Activated CD4-positive, alpha-beta T cell treated with anti-CD3 and anti-CD28 coated beads, Interleukin-2, amount 50 U/mL, for 24 hours (primary cell): Measurements from ENCODE around the gene RTTN.

ENCODE experiments used
- DNase-seq, 2 donors: peaks; one replicate each; pipeline ENCODE4 v3.0.0-alpha.2; 2020; ENCODE audit warnings: low read depth in 1 of 2, low spot score in 1 of 2

The RTTN gene

DNA sequence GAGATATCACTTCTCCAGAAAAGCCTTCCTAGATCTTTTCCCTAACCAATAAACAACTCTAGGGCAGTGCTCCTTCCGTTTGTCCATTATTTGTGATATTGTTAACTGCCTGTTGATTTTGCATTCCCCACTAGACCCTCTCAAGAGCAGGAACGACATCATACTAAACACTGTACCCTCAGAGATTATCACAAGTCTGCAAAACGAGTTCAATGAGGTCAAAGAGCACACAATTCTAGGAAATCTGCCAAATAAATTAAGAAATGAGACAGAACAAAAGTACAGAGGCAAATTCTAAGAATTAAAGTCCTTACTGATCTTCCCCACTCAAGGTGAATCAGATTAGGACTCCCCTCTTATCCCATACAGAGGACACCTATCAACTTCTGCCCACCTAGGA lies 7.6 kb downstream of the RTTN start:
- no peak for DNase-seq

DNA sequence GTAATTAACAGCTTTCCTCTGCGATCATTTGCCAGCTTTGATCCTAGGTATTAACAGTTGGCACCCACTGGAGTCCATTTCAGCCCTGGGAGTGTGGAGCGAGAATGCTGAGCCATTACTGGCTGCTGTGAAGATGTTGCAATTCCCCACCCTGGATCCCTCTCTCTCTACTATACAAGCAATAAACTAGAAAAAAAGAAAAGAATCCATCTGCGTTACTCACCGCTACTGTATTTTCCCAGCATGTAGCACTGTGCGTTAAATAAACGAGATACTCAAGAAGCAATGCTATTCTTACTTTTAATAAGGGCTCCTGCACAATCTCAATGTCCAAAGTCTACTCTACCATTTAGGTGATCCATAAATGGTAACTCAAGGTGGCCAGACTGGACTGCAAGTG lies 8.5 kb downstream of the RTTN start:
- DNase-seq: no peak

DNA sequence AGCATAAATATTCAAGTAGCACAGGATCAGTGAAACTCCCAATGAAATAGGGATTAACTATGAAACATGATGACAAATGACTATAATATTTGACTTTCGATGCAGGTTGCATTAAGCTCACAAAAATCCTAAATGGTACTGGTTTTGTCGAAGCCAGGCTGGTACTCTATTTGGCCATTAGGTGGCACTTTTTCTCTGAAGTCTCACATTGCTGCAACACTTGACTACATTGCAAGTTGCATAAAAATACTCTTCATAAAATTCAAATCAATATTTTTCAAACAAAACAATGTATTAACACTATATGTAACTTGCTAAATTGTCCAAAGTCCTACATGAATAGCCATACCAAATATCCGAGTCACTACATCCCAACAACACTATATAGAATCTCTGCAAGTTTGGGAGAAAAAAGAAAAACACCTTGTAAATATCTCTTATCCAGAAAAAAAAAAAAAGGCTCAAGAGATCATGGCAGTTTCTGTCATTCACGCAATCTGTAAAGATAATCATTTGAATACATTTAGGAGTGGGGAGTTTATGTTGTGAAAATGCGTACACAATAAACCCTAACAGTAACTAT lies 9.5 kb downstream of the RTTN start:
- no peak for DNase-seq

DNA sequence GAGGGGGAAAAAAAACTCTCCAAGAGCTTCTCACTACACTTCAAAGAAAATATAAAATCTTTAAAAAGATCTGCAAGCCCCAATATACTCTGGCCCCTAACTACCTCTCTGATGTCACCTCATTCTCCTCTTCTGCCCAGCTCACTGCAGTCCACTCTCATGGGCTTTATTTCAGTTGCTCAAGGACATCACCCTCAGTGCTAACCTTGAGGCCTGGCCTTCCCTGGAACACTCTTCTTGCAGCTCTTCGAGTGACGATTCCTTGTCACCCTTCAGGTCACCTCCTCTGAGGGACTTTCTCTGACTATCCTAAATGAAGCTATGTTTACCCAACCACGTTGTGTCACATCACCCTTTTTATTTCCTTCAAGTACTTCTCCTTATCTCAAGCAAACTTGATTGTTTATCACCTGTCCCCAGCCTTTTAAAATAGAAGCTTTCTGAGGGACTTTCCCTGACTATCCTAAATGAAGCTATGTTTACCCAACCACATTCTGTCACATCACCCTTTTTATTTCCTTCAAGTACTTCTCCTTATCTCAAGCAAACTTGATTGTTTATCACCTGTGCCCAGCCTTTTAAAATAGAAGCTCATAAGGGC lies 10.4 kb downstream of the RTTN start:
- DNase-seq: no peak

DNA sequence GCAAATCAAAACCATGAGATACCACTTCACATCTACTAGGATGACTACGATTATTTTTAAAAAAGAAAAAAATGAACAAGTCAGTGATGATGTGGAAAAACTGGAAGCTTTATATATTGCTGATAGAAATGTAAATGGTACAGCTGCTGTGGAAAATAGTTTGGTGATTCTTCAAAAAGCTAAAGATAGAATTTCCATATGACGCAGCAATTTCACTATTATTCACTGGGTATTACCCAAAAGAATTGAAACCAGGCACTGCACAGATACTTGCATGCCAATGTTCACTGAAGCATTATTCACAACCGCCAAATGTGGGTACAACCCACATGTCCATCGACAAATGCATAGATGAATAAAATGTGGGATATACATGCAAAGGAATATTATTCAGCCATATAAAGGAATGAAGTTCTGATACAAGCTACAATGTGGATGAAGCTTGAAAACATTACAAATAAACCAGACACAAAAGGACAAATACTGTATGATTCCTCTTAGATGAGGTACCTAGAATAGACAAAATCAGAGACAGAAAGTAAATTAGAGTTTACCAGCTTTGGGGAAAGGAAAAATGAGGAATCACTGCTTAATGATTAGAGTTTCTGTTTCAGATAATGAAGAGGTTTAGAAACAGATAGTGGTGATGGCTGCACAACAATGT lies 11.1 kb downstream of the RTTN start:
- peak in 1 of 2 donors; percentile 3 for DNase-seq

DNA sequence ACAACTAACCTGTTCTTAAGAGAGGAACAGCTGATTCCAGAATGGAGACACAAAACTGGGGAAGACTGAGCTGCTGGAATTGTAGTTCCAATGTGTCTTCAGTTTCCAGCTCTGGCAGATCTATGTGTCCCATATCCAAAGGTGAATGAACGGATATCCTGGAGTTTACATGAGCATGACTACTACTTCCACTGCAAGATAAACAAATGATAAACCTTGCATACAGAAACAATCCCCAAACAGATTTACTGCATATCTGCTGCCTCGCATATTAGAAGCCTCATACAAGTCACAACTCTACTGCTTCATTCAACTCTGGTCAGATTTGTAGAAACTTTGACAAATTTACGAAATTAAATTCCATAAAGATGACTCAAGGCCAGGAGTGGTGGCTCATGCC lies 15.0 kb downstream of the RTTN start:
- no peak for DNase-seq

DNA sequence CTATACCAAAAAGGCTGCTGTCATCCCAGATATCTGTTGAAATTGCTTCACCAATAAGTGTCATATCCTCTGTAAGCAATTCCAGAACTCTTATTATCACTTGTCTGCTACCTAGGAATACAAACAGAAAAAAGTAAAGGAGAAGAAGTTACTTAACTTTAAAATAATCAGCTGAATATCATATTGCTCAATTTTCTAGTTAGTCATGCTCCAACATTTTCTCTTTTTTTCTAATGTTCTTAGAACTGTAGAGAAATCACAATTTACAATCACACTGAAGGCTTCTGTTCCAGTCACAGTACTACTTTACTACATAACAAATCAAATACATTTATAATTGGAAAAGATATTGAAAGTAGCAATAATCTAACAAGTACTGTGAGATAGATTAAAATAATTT lies 17.4 kb downstream of the RTTN start:
- DNase-seq: no peak

DNA sequence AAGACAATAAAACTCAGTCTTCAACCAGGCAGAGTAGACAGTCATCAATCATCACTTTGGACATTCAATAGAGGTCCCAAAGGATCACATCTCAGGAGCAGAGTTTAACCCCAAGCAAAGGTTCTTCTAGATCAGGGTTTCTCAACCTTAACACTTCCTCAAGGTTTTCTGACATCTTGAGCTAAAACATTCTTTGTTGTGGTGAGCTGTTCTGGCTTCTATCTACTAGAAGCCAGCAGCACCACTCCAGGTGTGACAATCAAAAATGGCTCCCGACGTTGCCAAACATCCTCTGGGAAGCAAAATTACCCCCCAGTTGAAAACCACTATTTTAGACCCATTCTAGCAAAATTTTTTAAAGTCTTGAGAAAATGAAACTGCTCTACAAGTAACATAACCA lies 22.0 kb downstream of the RTTN start:
- DNase-seq: no peak

DNA sequence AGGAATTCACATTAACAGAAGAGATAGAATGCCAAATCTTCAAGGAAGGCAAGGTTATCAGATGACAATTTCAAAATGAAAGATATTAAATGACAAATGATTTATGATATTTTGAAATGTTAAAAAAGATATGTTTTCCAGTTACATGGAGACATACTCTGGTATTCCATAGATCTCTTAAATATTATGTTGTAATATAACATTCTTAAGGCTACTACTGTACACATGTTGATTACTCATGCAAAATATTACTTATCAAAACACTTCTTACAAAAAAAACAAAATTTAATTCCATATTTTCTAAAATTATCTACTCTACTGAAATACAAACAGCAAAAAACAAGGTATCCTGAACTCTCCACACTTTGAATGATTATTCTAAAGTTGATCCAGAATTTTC lies 22.9 kb downstream of the RTTN start:
- DNase-seq: no peak

DNA sequence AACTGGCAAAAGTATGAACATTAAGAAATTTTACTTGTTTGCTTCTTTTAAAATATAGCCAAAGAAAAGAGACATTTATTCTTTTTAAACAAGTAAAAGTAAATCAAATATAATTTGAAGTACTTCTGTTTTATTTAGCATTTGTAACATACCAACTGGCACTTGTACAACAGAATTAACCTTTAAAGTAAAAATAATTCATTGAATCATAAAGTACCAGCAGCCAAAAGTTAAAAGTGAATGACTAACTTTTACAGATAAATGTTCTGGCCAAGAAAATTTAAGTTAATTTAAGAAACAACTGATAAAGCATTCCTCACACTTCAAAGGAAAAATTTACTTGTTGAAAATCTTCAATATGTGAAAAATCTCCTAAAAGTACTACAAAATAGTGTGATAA lies 23.8 kb downstream of the RTTN start:
- no peak for DNase-seq

DNA sequence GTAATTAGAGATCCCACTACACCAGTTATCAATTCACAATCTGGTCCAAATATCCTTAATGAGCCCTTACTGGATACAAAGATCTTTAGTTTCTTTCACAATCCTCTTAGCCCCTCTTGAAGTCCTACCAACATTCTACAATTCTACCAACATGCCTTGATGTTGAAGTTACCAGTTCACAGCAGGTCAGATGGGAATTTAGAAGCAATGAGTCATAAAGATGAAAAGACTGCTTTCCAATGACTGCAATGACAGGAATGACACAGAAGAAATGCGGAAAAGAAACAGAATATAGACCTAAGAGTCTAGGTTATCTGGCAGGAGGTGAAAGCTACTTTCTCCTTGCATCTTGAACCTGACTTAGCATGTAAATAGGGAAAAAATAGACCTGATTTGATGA lies 24.5 kb downstream of the RTTN start:
- DNase-seq: no peak

DNA sequence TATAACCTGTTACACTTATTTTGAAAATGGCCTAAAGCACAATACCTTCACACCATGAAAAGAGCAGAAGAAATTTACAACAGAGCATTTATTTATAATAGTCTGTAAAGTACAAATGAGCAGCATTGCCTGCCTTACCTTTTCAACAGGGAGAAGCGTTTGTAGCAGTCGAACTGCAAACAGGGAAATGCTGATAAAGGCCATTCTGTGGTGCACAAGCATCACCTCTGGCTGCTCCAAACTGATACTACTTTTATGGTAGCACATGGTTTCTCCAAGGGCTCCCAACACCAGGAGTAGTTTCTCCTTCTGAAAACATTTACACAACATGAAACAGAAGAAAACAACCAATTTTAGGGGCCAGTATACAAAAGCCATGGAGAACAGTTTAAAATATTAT lies 28.9 kb downstream of the RTTN start:
- no peak for DNase-seq

DNA sequence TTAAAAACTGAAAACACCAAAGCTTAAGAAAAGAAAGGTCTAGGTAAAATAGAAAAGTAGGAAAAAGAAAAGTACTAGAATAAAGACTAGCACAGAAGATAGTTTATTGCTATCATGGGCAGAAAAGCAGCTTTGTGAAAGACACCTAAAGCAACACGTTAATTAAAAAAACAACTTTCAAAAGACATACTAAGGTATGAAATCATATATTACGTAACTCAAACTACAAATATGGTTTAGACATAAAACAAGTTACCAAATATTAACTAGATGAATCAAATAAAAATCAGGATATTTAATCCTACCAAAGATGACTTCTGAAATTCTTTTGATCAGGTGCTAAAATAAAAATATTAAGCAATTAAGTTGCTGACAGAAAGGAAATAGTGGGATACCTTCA lies 30.3 kb downstream of the RTTN start:
- DNase-seq: no peak

DNA sequence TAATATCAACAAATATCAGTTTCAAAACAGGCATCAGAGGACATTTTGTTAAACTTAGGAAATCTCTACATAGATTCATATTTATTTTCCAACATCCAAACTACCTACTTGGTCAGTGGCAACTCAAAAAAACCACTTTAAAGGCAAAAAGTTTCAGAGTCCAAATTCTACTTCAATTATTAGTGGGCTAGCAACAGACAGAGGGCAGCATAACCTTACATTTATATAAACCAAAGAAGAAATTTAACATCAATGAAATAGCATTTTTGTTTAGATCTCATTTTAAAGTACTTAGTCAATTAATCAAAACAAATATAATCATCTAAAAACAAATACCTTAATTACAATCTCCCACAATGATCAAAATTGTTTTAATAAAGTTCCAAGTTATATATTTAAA lies 33.3 kb downstream of the RTTN start:
- no peak for DNase-seq

DNA sequence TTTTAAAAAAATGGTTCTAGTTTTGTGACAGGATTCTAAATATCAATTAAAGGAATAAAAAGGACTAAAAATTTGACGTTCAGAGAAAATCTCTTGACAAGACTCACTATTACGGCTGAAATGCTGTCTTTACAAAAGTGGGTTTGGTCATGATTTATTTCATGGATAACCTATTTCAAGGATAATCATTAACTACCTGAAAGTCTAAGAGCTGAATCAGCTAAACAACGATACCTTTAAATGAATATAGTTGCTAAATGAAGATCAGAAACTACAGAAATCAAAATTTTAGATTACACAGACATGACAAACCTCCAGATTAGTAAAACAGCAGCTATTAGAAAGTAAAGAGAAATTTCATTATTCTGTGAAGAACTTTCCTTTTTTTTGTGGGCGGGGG lies 35.7 kb downstream of the RTTN start:
- no peak for DNase-seq

DNA sequence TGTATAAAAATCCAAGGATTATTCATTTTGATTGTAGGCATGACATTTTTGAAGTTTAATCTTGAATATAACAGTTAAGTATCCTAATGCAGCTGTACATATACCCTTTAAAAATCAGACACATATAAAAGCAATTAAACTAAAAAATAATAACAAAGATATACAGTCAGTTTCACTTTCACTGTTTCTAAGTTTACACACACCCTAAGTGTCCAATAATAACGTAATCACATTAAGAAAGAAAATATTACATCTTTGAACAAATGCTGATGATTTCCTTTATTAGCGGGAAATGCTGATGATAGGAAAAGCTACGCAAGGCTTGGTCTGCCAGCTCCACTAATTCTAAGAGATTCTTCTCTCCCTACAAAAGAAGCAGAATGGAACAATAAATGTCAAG lies 38.8 kb downstream of the RTTN start:
- DNase-seq: no peak

DNA sequence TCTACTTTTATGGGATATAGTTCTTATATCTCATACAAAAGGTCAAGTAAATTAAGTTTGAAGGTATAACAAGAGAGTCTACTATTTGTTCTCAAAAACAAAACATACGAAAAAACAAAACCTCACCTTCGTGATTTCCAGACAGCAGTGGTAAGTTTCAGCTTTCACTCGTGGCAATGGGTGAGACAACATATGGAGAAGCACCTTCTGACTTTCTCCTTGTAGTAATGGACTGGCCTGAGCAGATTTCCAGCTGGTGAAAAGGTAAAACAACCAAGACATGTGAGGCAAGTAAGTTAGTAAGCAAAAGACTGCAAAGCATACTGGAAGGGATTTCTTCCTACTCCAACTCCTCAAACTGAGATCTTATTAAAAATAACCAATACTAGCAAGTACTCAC lies 39.6 kb downstream of the RTTN start:
- DNase-seq: no peak

DNA sequence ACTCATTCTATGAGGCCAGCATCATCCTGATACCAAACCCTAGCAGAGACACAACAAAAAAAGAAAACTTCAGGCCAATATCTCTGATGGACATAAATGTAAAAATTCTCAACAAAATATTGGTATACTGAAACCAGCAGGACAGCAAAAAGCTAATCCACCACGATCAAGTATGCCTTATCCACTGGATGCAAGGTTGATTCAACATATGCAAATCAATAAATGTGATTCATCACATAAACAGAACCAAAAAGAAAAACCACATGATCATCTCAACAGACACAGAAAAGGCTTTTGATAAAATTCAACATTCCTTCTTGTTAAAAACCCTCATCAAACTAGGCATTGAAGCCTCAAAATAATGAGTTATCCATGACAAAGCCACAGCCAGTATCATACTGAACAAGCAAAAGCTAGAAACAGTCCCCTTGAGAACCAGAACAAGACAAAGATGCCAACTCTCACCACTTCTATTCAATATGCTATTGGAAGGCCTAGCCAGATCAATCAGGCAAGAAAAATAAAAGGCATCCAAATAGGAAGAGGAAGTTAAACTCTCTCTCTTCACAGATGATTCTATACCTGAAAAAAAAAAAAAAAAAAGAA lies 45.3 kb downstream of the RTTN start:
- DNase-seq: no peak

DNA sequence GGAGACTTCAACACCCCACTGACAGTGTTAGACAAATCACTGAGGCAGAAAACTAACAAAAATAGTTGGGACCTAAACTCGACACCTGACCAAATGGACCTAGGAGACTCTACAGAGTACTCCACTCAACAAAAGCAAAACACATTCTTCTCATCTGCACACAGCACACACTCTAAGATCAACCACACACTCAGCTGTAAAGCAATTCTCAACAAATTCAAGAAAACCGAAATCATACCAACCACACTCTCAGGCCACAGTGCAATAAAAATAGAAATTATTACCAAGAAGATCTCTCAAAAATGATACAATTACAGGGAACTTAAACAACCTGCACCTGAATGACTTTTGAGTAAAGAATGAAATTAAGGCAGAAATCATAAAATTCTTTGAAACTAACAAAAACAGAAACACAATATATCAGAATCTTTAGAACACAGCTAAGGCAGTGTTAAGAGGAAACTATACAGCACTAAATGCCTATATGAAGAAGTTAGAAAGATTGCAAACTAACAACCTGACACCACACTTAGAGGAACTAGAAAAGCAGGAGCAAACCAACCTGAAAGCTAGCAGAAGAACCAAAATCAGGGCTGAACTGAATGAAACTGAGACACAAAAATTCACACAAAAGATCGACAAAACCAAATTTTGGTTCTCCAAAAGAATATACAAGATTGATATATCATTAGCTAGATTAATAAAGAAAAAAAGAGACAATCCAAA lies 46.3 kb downstream of the RTTN start:
- no peak for DNase-seq

DNA sequence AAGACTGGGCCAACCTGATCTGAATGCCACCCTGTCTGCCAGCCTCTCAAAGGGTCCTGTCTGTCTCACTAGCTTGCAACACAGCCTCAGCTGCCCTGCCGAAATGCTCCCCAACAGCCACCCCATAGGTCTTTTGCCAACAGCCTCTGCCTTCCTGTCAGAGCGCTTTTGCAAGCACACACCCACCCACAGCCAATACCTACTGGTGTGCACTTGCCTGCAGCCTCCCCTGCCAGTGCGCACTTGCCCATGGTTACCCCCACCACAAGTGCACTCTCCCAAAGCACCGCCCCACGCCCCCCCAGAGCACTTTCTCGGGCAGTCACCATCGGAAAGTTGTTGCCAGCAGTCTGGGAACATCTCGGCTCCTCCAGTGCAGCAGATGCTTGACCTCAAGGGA lies 48.6 kb downstream of the RTTN start:
- DNase-seq: no peak

DNA sequence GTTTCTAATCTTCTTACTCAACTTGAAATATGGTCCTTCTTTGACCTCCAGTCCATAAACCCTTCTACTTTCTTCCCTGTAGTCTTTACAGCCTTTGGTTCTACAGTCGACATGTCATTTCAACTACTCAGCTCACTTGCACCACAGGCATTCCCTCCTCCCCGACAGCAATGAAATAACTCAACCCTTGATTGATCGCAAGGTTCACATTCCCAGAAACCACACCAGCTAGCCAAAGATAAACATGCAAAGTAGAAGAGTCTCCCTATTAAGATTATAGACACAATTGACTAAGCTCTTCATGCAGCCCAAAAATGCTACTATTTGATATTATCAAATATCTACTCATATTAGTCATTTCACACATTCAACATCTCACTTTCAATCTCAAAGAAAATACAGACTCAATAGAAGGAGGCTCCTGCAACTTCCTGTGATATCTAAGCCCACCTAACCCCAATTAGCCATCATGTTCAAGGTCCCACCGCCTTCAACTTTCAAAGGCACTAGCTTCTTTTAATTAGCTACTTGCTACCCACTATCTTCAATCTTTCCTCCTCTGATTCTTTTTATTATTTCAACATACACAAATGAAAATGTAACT lies 50.8 kb downstream of the RTTN start:
- DNase-seq: no peak

DNA sequence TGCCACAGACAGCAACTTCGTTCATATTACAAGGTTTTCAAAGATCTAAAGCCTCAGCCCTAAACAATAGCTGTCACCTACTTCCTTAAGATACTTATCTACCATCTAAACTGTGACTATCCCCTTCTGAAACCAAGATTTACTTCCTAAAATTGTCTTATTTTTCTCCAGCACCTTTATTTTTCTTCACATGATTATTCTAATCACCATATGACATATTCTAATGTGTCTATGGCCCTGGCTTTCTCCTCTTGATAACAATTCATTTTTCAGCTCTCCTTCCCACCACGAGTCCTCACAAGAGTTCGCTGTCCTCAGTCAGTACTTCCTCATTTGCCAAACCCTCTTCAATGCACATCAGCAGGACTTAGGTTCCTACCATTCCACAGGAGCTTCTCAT lies 53.9 kb downstream of the RTTN start:
- DNase-seq: no peak
